HUDEP-2 (cell line): ENCODE data around the gene SEMA5A.
"Not testable (repeated sequence)": the region's sequence is repeated elsewhere in the genome, so short reads cannot be mapped to it uniquely, and the experiment has no call there.

Experiments
- DNase-seq, 76 experiments: peaks; one replicate each; lab custom pipeline; 2025; ENCODE audit not compliant: unreplicated experiment in 76 of 76; lab: John Stamatoyannopoulos, UW

SEMA5A gene

GRCh38 chr5:9411142-9411541 lies 134.7 kb downstream of the SEMA5A start:
- DNase-seq, result no peak

DNA sequence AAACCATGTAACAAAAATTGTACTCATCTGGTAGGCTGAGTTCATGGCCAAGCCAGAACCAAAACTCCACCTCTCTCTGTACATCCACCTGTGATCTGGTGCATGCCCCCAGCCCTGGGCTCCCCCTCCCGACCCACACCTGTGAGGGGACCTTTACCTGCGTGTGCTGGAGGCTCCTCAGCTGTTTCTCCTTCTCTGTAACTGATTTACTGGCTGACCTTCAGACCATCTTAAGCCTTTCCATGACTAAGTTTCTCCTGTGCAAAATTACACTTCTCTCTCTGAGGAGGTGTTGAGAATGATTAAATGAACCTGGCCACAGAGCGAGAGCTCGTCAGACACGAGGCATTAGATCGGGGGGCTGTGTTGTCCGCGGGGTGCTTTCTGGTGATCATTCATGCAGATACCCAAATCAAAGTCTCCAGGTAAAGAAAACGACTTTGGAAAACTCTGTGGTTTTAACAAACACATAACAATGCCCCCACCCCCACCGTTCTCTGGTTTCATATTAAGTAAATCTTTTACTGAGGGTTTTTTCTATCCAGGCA lies 136.4 kb downstream of the SEMA5A start:
- no peak for DNase-seq

GRCh38 chr5:9408964-9409363 lies 136.9 kb downstream of the SEMA5A start:
- DNase-seq, result no peak

- DNase-seq, result no peak
These were observed 140.6 kb downstream of the SEMA5A start for GRCh38 chr5:9405196-9405754.

- DNase-seq, result no peak
These were observed 143.9 kb downstream of the SEMA5A start for GRCh38 chr5:9401786-9402472.

DNA sequence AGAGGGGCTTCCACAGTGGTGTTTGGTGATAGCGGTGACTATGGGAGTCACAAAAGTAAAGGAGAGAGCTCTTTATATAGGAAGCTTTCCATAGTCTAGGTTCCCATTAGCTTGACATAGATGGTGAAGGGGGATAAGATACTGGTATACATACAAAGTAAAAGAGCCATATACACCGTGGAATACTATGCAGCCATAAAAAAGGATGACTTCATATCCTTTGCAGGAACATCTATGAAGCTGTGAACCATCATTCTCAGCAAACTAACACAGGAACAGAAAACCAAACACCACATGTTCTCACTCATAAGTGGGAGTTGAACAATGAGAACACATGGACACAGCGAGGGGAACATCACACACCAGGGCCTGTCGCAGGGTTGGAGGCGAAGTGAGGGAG lies 146.1 kb downstream of the SEMA5A start:
- DNase-seq, result not testable (repeated sequence)

DNA sequence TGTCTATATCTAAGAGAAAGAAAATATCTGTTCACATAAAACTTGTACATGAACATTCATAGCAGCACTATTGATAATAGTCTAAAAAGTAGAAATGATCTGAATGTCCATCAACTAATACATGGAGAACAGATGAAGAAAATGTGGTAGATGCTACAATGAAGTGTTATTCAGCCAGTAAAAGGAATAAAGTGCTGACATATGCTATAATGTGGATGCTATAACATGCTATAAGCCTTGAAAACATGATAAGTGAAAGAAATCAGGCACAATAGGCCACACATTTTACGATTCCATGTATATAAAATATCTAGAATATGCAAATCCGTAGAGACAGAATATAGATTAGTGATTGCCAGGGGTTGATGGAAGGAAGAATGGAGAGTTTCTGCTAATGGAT lies 146.8 kb downstream of the SEMA5A start:
- DNase-seq, result no peak

DNA sequence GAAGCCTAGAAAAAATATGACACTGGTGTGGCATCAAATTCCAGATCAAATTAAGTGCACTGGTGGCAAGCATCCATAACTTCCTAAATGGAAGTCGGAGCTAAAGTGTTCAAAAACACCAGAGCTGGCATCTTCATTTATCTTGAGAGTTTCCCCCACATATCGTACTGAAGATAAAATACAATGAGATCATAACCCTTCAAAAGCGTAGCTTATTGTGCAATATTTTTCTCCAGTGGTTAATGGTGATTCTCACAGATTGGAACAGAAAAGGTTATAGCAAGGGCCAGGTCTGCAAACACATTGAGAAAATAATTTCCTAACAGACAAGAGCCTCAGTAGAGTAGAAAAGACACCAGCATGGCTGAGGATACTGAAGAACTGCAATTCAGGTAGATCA lies 147.6 kb downstream of the SEMA5A start:
- no peak for DNase-seq

DNA sequence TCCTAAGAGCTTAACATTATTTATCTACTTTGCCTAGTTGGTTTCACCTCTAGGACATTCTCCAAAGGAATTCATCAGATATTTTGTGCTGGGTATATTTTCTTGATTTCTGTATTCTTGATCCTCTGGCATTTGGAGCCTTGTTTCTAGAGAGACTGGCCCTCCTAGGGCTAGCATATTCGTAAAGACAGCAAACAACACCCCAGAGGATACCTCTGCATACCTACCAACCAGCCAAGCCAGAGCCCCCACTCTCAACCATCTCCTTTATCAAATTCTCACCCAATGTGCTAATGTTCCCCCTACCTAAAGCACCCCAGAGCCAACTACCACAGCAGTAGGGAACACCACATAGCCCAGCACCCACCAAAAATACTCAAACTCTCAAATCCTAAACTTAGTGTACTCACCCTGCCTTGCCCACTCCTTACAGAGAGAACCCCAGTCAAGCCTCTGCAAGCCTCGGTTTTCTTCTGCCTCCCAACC lies 149.5 kb downstream of the SEMA5A start:
- DNase-seq, result no peak

- no peak for DNase-seq
These were observed 150.2 kb downstream of the SEMA5A start for GRCh38 chr5:9395706-9396105.

GRCh38 chr5:9394221-9394620 lies 151.7 kb downstream of the SEMA5A start:
- DNase-seq, result no peak

DNA sequence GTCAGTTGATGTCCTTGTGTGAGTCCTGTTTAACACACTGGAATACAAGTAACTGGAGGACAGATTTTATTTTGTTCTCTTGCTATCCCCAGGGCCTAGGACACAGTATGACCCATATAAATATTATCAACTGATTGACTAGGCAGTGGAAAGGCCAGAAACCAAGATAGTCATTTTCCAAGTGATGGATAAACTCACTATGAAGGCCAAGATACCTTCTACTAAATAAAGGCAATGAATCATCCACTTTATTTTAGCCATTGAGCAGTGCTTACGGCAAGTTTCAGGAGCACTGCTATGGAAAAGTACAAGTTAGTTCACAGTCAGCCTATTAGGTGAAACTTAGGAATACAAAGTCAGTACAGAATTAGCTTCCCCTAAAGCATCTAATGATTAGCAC lies 153.2 kb downstream of the SEMA5A start:
- DNase-seq, result no peak

GRCh38 chr5:9391080-9391479 lies 154.8 kb downstream of the SEMA5A start:
- DNase-seq, result no peak

GRCh38 chr5:9390113-9390512 lies 155.8 kb downstream of the SEMA5A start:
- DNase-seq, result no peak

DNA sequence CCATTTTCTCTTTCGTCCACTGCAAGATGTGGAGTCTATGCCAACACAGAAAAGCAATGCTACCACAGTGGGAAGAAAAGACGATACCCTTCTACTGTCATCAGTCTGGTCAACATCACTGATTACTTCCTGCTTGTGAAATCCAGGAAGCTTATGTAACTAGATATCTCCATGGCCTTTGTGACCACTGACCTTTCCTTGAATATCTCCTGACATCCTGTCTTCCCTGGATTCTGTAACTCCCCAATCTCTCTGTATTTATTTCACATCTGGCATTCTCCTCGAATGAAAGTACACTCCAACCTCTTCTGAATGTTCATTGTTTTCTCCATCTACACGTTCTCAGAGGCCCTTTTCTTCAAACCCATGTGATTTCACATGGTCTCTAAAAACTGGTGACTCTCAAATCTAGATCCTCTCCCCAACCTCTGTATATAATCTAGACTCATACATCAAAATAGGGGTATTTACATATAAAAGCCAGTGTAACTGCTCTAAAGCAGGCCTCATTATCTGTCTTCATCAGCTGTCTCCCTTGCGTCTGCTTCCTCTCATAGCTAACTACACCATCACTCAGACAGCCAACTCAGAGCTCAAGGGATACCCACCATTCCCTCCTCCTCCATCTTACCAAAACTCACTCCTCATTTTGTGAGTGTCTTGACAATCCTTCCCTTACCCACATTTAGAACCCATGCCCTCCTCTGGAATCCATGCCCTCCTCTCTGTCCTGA lies 156.8 kb downstream of the SEMA5A start:
- no peak for DNase-seq

DNA sequence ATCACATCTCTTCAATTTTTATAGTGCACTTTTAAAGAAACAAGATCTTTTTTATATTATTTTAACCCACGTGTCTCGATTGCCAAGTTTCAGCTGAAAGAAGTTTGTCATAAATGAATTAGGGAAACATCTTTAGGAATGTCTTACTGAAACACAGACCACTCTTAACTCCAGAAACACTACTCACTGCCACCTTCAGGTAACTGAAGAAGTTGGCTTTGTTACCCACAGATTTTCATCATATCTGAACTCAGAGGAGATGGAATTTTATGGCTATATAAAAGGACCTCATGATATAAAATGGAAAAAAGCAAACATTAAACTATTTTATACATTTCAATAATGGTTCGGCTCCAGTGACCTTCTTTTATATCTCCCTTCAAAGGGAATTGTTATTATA lies 158.0 kb downstream of the SEMA5A start:
- DNase-seq, result no peak

DNA sequence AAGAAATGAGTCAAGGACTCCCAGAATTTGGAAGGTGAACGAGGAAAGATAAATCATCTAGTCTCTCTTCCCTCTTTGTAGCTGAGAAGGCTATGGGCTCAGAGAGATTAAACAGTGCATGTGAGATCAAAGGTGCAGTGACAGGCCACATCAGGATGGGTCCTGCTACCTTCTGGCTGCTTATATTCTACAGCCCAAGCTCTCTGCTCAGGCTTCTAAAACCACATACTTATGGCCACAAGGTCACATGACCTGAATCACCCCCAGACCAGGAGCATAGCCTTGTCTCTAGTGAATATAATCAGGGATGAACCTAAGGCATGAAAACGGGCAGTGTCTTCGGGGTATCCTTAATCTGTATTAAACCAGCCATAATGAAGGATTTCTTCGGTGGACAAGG lies 158.9 kb downstream of the SEMA5A start:
- no peak for DNase-seq

DNA sequence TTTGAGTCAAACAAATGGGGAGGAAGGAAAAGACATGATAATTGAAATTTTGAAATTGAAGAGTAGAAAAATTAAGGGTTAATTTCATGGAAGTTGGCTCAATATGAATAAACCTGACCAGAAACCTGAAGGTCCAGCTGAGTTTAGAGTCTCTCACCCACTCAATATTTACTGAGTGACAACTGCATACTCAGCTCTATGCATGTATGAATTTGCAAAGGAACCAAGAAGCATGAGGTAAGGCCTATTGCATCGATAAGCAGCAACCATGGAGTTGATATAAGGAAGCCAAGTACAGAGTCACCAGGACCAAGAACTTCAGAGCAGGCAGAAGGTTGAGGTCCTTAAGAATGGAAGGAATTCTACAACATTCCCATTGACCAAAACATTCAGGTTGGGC lies 163.4 kb downstream of the SEMA5A start:
- DNase-seq, result no peak

DNA sequence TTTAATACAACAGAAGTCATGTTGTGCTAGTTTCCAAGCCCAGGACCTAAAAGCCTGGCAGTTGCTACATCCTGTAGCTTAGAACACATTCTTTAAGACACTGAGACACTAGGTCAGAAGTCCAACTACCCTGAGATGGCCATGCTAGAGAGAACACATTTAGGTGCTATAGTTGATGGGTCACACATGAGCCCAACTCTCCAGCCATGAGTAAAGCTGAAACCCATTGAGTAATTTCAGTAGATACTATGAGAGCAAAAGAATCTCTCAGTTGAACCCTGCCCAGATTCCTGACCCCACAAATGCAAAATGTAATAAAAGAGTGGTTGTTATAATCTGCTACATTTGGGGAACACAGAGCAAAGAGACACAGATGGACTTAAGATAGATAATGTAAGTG lies 164.4 kb downstream of the SEMA5A start:
- DNase-seq, result no peak

DNA sequence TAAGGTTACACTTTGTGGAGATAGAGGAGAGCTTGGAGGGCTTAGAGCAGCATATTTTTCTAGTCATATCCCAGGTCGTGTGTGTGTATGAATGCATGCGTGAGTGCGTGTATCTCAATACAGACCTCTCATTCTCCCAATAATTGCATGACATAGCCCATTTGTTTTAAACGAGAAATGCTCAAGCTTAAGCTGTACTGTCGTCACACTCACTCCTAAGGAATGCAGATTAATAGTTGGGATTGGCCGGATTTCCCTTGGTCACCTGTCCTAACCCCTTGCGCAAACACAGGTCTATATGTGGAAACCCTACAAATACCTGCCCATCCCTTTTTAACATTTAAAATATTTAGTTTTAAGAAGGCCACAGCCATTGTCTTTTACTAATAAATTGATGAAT lies 165.8 kb downstream of the SEMA5A start:
- DNase-seq, result no peak

GRCh38 chr5:9376363-9377117 lies 169.3 kb downstream of the SEMA5A start:
- DNase-seq, result no peak
